Neuronal stem cell (in vitro differentiated cells): Measurements from ENCODE around the gene SCGB1C1.

Source experiments
- DNase-seq: peaks from one replicate; pipeline ENCODE4 v3.0.0-alpha.2; 2013; ENCODE audit warnings: low spot score
- H2AFZ ChIP-seq: one replicate; pipeline ENCODE4 v1.6.1; 2013; ENCODE audit warnings: mild to moderate bottlenecking, low read length, inconsistent platforms
- H2AK5ac ChIP-seq: 2 replicates; pipeline ENCODE4 v1.6.1; 2013; ENCODE audit warnings: low read depth, mild to moderate bottlenecking, inconsistent platforms, low read length, moderate library complexity, mixed read lengths
- H2BK120ac ChIP-seq: 2 replicates; pipeline ENCODE4 v1.6.1; 2013; ENCODE audit warnings: low read depth, mild to moderate bottlenecking, inconsistent platforms, low read length, moderate library complexity, mixed read lengths
- H2BK12ac ChIP-seq: one replicate; pipeline ENCODE4 v1.6.1; 2013; ENCODE audit warnings: low read length, inconsistent platforms
- H2BK15ac ChIP-seq: 2 replicates; pipeline ENCODE4 v1.6.1; 2013; ENCODE audit warnings: mild to moderate bottlenecking, low read length, inconsistent platforms, mixed read lengths
- H2BK5ac ChIP-seq: one replicate; pipeline ENCODE4 v1.6.1; 2013; ENCODE audit warnings: inconsistent platforms, mild to moderate bottlenecking, low read length, moderate library complexity
- H3K14ac ChIP-seq: one replicate; pipeline ENCODE4 v1.6.1; 2013; ENCODE audit warnings: low read length, inconsistent platforms
- H3K18ac ChIP-seq: 2 replicates; pipeline ENCODE4 v1.6.1; 2013; ENCODE audit warnings: low read length, inconsistent platforms
- H3K23ac ChIP-seq: 2 replicates; pipeline ENCODE4 v1.6.1; 2013; ENCODE audit warnings: low read depth, mild to moderate bottlenecking, mixed read lengths, low read length, inconsistent platforms; ENCODE audit not compliant: poor library complexity
- H3K27ac ChIP-seq: replicated peaks from 3 replicates; pipeline ENCODE4 v1.5.1; 2013; ENCODE audit warnings: low read length, inconsistent platforms
- H3K27me3 ChIP-seq, 3 experiments: 2 replicates each; pipeline ENCODE4 v1.6.1; 2013; ENCODE audit warnings: low read length in 3 of 3, mild to moderate bottlenecking in 2 of 3, inconsistent platforms in 1 of 3, low read depth in 1 of 3, mixed read lengths in 1 of 3, moderate library complexity in 1 of 3; ENCODE audit not compliant: control insufficient read depth in 3 of 3, insufficient read depth in 3 of 3
- H3K36me3 ChIP-seq, 2 donors: replicated peaks in 1 of 2; 2 replicates each; pipeline ENCODE4 v1.6.1; 2013; ENCODE audit warnings: low read length in 2 of 2; ENCODE audit not compliant: control insufficient read depth in 2 of 2, insufficient read depth in 2 of 2
- H3K4ac ChIP-seq: 2 replicates; pipeline ENCODE4 v1.6.1; 2013; ENCODE audit warnings: inconsistent platforms, mild to moderate bottlenecking, low read length, moderate library complexity
- H3K4me1 ChIP-seq, 2 donors: 1 replicate in 1 of 2; 2 replicates in 1 of 2; pipeline ENCODE4 v1.6.1; 2013; ENCODE audit warnings: low read length in 2 of 2, low read depth in 1 of 2; ENCODE audit not compliant: control insufficient read depth in 2 of 2, insufficient read depth in 1 of 2
- H3K4me2 ChIP-seq: one replicate; pipeline ENCODE4 v1.6.1; 2013; ENCODE audit warnings: mild to moderate bottlenecking, low read length, inconsistent platforms; ENCODE audit not compliant: insufficient read depth, poor library complexity, severe bottlenecking
- H3K4me3 ChIP-seq, 2 donors: 2 replicates each; pipeline ENCODE4 v1.5.1; 2013; ENCODE audit warnings: low read length in 2 of 2, mild to moderate bottlenecking in 2 of 2, inconsistent platforms in 1 of 2, moderate library complexity in 1 of 2
- H3K79me1 ChIP-seq: one replicate; pipeline ENCODE4 v1.6.1; 2013; ENCODE audit warnings: low read depth, mild to moderate bottlenecking, inconsistent platforms, low read length, moderate library complexity
- H3K9ac ChIP-seq: one replicate; pipeline ENCODE4 v1.6.1; 2013; ENCODE audit warnings: mild to moderate bottlenecking, low read depth, low read length, inconsistent platforms; ENCODE audit not compliant: poor library complexity
- H3K9me3 ChIP-seq, 2 donors: replicated peaks in 1 of 2; 2 replicates each; pipeline versions ENCODE3 to v1.6.1; 2013; ENCODE audit warnings: low read length in 2 of 2, mild to moderate bottlenecking in 2 of 2, inconsistent platforms in 1 of 2, low read depth in 1 of 2, mixed read lengths in 1 of 2, moderate library complexity in 1 of 2; ENCODE audit not compliant: control insufficient read depth in 2 of 2, insufficient read depth in 1 of 2
- H4K8ac ChIP-seq: one replicate; pipeline ENCODE4 v1.6.1; 2013; ENCODE audit warnings: low read depth, mild to moderate bottlenecking, inconsistent platforms, low read length, moderate library complexity
- H4K91ac ChIP-seq: one replicate; pipeline ENCODE4 v1.6.1; 2013; ENCODE audit warnings: low read length, low read depth, mild to moderate bottlenecking, inconsistent platforms; ENCODE audit not compliant: poor library complexity
- WGBS, 2 donors: extraction: QIAGEN DNeasy Blood & Tissue Kit; methylation state at CpG; one replicate each; pipeline ENCODE4 v1.1.7; 2013; ENCODE audit warnings: missing lambda C conversion rate in 2 of 2, mixed read lengths in 1 of 2; ENCODE audit not compliant: insufficient read length in 2 of 2, insufficient replicate concordance in 1 of 2; ENCODE audit errors: extremely low coverage in 2 of 2; 5-methylcytosine and 5-hydroxymethylcytosine counted together

The SCGB1C1 gene

DNA sequence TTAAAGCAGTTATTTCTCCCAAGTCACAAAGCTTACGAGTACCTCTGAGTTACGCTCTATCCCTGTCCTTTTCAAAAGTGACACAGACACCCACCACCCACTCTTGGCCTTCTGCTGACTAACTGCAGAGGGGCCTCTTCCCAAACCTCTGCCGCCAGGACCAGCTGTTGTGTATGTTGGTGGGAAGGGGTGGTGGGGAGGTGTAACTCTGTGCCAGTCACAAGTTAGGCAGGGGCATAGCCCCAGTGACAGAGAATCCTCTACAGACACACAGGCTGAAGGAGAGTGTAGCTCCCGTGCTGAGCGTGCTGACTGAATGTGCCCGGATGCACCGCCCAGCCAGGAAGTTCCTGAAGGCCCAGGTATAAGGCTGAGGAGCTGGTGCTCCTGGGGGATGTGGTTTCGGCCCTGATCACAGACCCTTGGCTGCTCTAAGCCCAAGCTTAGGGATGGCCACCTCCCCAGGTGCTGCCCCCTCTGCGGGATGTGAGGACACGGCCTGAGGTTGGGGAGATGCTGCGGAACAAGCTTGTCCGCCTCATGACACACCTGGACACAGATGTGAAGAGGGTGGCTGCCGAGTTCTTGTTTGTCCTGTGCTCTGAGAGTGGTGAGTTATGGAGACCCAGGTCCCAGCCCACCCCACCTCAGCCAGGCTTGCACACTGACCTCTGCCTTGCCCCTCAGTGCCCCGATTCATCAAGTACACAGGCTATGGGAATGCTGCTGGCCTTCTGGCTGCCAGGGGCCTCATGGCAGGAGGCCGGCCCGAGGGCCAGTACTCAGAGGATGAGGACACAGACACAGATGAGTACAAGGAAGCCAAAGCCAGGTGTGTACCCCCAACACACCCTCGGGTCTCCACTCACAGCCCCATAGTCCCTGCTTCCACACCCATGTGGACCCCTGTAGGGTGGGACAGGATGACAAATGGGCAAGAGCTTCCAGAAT lies 19.5 kb downstream of the SCGB1C1 start:
- H3K18ac ChIP-seq = no peak overlapping the region
- H4K91ac ChIP-seq = no peak overlapping the region
- H2AFZ ChIP-seq = no peak overlapping the region
- H3K9ac ChIP-seq = no peak overlapping the region
- WGBS, 2 donors = no CpG with 5 or more reads among the region's 17 CpGs
- H3K4me2 ChIP-seq = no peak overlapping the region
- H2BK12ac ChIP-seq = no peak overlapping the region
- H3K4ac ChIP-seq = no peak overlapping the region
- H3K36me3 ChIP-seq = peaks cover 63 to 77% of the 10 kb centered on the region in 2 donors
- no peak overlapping the region for H2BK120ac ChIP-seq
- H3K27me3 ChIP-seq = no peaks in the 10 kb centered on the region
- H2AK5ac ChIP-seq = no peak overlapping the region
- no peak overlapping the region for H3K27ac ChIP-seq
- no peak overlapping the region for H2BK15ac ChIP-seq
- H3K14ac ChIP-seq = no peak overlapping the region
- H2BK5ac ChIP-seq = no peak overlapping the region
- H3K79me1 ChIP-seq = peaks cover 20% of the 10 kb centered on the region
- peaks cover 9 to 11% of the 10 kb centered on the region in 2 donors for H3K4me1 ChIP-seq
- H3K9me3 ChIP-seq = no peaks in the 10 kb centered on the region
- peak overlapping the region; percentile 34 for H3K23ac ChIP-seq
- no peak overlapping the region for H4K8ac ChIP-seq
- peak overlapping the region in 1 of 2 donors; percentile 15 for H3K4me3 ChIP-seq
- no peak for DNase-seq

DNA sequence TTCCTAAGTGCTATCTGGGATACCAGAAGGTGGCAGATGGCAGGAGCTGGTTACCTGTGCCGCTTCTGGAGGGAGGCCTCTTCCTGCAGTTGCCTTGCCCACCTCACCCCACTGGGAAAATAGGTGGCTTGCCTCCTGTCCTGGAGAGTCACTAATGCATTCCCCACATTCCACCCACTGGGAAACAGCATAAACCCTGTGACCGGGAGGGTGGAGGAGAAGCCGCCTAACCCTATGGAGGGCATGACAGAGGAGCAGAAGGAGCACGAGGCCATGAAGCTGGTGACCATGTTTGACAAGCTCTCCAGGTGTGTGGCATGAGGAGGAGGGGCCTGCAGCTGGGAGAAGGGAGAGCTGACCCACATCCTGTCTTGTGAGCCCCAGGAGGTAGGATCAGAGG lies 20.2 kb downstream of the SCGB1C1 start:
- Histone ChIP-seq H3K4ac (no peak overlapping the region), H2BK15ac (no peak overlapping the region), H2BK12ac (no peak overlapping the region), H3K9ac (no peak overlapping the region), H3K4me3 (no peak overlapping the region), H2AFZ (no peak overlapping the region), H3K4me1 (peaks cover 9 to 11% of the 10 kb centered on the region in 2 donors), H3K36me3 (peaks cover 64 to 83% of the 10 kb centered on the region in 2 donors), H3K18ac (no peak overlapping the region), H4K91ac (no peak overlapping the region), H3K23ac (no peak overlapping the region), H3K27me3 (no peaks in the 10 kb centered on the region), H2BK5ac (no peak overlapping the region), H2BK120ac (no peak overlapping the region), H3K14ac (no peak overlapping the region), H3K4me2 (no peak overlapping the region), H3K79me1 (peaks cover 20% of the 10 kb centered on the region), H3K9me3 (no peaks in the 10 kb centered on the region), H3K27ac (no peak overlapping the region), H2AK5ac (no peak overlapping the region), H4K8ac (no peak overlapping the region)
- DNase-seq = no peak
- no CpG with 5 or more reads among the region's 4 CpGs for WGBS, 2 donors

DNA sequence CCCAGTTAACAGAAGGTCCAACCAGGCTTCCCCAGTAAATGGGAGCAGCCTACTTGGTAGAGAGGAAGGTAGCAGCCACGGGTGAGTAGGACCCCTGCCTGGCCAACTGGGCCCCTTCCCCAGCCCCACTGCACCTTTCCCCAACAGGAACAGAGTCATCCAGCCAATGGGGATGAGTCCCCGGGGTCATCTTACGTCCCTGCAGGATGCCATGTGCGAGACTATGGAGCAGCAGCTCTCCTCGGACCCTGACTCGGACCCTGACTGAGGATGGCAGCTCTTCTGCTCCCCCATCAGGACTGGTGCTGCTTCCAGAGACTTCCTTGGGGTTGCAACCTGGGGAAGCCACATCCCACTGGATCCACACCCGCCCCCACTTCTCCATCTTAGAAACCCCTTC lies 21.2 kb downstream of the SCGB1C1 start:
- Histone ChIP-seq H3K4me1 (peaks cover 9% of the 10 kb centered on the region in 2 donors), H3K14ac (no peak overlapping the region), H2AK5ac (no peak overlapping the region), H3K9me3 (no peaks in the 10 kb centered on the region), H2AFZ (no peak overlapping the region), H2BK12ac (no peak overlapping the region), H2BK120ac (no peak overlapping the region), H3K9ac (no peak overlapping the region), H4K91ac (no peak overlapping the region), H3K36me3 (peaks cover 65 to 92% of the 10 kb centered on the region in 2 donors), H3K27ac (no peak overlapping the region), H3K18ac (no peak overlapping the region), H3K4me2 (no peak overlapping the region), H3K27me3 (no peaks in the 10 kb centered on the region), H4K8ac (no peak overlapping the region), H3K4ac (no peak overlapping the region), H3K79me1 (peaks cover 17% of the 10 kb centered on the region), H2BK5ac (no peak overlapping the region), H2BK15ac (no peak overlapping the region), H3K4me3 (no peak overlapping the region), H3K23ac (peak overlapping the region; percentile 46)
- no CpG with 5 or more reads among the region's 7 CpGs for WGBS, 2 donors
- no peak for DNase-seq

DNA sequence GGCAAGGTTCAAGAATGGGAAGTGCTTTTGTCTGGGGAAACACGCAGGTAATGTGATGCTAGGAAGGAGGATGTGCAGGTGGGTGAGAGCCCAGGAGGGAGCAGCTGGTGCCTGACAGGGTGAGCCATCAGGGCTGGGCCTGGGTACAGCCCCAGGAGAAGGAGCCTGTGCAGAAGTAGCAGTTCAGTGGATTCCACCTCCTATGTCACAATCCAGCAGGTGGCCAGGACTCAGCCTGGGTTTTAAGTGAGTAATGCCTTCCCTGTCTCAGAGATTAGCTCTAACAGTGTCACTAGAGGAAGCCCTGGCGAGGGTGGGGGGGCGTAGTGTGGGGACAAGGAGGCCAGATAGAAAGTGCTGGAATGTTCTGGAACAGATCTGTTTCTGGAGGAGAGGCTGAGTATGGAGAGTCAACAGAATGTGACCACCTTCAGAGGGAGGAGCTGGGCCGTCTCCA lies 22.7 kb downstream of the SCGB1C1 start:
- no peak overlapping the region for H3K14ac ChIP-seq
- WGBS, 2 donors = no CpG with 5 or more reads among the region's 4 CpGs

More for the DNA sequence above, 22.7 kb downstream of the SCGB1C1 start:
- no peaks in the 10 kb centered on the region for H3K4me1 ChIP-seq
- no peak overlapping the region for H2BK5ac ChIP-seq
- no peak overlapping the region for H2AFZ ChIP-seq
- no peak overlapping the region for H3K4me3 ChIP-seq
- no peak overlapping the region for H3K18ac ChIP-seq
- H2BK120ac ChIP-seq = no peak overlapping the region
- H3K9ac ChIP-seq = no peak overlapping the region
- DNase-seq = no peak
- H3K4me2 ChIP-seq = no peak overlapping the region
- no peaks in the 10 kb centered on the region for H3K27me3 ChIP-seq
- H3K79me1 ChIP-seq = peaks cover 7% of the 10 kb centered on the region
- no peak overlapping the region for H4K91ac ChIP-seq
- no peak overlapping the region for H2BK15ac ChIP-seq
- H3K4ac ChIP-seq = no peak overlapping the region
- peaks cover 56 to 83% of the 10 kb centered on the region in 2 donors for H3K36me3 ChIP-seq
- no peak overlapping the region for H3K23ac ChIP-seq
- no peak overlapping the region for H2AK5ac ChIP-seq
- H3K27ac ChIP-seq = no peak overlapping the region
- no peak overlapping the region for H2BK12ac ChIP-seq
- no peaks in the 10 kb centered on the region for H3K9me3 ChIP-seq
- H4K8ac ChIP-seq = no peak overlapping the region
